HG02588 (cell line): Measurements from ENCODE around the gene TTF2.
"Not testable (repeated sequence)": the region's sequence is repeated elsewhere in the genome, so short reads cannot be mapped to it uniquely, and the experiment has no call there.

ENCODE experiments used
- ATAC-seq: cut with Tn5 transposase; IDR thresholded peaks from one replicate; pipeline ENCODE4 v1.9.1; 2021; ENCODE audit warnings: mild to moderate bottlenecking, moderate library complexity; ENCODE audit not compliant: unreplicated experiment

The TTF2 gene

DNA sequence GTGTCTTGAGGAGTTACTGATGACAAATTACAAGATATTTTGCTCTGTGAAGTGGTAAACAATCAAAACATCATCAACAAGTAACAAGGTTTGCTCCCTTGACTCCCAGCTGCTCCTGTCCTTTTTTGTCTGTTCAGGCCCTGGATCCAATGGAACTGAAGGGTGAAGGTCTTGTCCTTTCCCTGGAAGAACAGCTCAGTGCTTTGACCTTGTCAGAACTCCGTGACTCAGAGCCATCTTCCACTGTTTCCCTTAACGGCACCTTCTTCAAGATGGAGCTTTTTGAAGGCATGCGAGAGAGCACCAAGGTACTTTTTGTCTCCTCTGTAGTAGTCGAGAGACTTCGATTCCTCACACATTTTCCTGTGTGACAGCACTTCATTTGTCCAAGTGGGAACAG is 32.5 kb downstream of the TTF2 start:
- no peak for ATAC-seq

DNA sequence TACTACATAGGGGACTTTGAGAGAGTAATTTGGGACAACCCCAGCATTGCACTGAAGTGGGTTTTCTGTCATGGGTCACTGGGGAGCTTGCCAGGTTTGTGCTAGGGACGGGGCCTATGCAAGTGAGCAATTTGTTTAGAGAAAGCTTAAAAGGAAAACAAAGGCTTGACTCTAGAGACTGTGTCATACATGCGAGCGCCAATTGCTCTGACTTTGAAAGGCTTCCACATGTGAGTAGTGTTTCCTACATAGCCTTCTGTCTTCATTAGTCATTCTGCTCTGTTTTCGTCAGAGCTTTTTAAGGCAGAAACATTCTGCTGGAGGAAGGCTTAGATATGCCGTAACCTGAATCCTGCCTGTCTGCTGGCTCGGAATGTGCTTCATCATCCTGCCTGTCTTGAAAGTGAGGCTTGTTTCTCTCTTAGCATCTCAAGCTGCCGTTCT is 33.0 kb downstream of the TTF2 start:
- ATAC-seq, result no peak

DNA sequence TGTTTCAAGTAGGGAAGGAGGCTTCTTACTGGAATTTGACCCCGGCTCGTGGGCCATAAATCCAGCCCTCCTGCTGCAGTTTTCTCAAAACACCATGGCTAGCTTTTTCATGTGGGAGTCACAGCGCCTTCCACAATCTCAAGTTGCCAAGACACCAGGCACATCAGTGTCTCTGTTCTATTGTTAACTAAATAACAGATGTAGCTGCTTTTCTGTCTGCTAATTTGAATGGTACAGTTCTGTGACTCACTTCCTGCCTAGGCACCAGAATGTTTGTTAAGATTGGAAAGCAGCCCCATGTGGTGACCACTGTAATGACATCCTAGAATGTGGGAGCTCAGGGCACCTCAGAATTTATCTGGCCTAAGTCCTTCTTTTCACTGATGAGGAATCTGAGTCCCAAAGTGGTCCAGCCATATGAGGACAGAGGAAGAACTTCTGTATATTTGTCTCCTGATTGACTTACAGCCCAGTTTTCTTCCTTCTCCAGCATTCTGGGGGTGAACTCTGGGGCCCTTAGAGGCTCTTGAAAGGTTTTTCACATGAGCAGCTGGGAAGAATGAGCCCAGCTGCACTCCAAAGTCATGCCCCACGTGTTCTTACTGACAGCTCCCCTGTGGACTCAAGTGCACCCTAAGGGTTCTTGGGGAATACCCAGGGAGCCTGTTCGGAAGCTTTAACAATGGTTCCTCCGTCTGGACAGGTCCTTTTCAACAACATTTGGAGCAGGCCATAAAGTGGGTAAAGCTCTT is 33.9 kb downstream of the TTF2 start:
- peak; percentile 77 for ATAC-seq

DNA sequence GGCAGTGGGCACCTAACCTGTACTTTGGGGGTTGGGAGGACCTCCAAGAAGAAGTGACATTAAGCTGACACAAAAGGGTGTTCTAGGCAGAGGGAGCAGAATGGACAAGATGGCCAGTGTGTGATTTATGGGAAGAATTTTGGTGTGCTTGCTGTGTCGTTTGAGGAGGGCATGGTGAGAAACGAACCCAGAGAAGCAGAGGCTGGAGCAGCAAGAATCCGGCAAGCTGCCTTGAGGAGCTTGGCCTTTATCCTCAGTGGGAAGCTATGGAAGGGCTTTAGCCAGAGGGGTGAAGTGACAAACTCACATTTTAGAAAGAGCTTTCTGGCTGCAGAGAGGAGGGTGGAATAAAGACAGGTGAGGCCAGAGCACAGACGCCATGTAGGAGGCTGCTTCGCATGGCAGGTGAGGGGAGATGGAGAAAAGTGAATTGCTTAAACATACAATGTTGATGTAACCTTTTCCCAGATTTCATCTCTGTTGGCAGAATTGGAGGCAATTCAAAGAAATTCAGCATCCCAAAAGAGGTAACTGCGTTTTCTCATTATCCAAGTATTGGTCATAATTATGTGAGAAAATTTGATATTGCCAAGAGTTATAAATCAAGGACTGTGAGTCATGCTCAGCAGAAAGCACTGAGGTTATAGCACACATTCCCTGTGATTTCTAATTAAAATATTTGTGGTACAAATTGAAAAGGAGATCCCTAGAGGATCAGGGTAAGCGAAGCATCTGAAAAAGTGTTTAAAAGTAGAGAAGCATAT is 34.9 kb downstream of the TTF2 start:
- no peak for ATAC-seq

DNA sequence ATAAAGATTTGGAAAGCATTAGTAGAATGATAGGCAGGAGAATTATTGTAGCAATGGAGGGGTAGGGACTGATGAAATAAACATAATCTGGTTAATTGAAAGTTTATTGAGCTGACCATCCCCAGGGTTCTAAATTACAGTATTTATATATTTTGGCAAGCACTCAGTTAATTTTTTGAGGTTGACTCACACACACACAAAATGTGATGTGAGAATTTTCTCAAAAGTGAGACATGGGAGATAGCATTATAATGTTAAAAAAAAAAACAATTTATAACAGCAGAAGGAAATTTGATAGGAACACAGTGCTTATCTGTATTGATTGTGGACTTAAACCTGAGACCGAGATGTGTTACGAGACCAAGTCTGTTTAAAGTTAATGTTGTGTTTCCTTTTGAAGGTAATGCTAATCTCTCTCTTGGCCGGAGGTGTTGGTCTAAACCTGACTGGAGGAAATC is 36.9 kb downstream of the TTF2 start:
- no peak for ATAC-seq

DNA sequence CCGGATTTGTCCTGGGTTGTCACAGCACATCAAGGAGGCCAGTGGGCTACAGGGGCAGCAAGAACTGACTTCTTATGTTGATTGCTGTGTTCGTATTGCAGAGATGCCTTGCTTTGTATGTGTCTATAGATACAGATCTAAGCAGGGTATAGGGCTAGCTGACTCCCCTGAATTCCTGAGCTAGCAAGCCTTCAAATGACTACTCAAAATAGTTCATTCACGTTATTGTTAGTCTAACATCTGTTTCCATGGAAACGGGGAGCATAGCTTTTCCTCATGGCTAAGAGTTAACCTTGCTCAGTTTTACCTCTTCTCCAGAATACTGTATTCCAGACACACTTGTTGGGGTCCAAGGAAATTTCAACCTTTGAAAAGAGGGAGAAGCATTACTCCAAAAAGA is 37.3 kb downstream of the TTF2 start:
- ATAC-seq, result no peak

DNA sequence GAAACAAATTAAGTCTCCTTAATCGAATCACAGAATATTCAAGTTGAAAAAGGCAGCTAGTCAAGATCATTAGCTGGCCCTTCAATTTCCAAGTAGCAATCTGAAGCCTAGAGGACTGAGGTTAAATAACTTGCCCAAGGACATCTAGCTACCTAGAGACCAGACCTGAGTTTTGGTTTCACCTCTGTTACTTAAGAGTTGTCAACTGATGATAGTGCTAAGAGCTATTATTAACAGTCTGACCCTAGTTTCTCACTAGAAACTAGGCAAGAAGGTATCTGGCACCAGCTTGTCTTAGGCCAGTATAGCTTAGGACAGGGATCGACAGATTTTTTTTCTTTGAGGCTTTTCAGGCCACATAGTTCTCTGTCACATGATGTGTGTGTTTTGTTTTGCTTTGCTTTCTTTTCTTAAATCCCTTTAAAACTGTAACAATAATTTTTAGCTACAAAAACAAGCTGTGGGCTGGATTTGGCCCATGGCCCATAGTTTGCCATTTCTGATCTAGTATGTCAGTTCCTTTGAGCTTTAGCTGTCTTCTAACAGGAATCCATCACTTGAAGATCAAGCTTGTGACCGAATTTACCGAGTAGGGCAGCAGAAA is 38.3 kb downstream of the TTF2 start:
- ATAC-seq, result no peak

DNA sequence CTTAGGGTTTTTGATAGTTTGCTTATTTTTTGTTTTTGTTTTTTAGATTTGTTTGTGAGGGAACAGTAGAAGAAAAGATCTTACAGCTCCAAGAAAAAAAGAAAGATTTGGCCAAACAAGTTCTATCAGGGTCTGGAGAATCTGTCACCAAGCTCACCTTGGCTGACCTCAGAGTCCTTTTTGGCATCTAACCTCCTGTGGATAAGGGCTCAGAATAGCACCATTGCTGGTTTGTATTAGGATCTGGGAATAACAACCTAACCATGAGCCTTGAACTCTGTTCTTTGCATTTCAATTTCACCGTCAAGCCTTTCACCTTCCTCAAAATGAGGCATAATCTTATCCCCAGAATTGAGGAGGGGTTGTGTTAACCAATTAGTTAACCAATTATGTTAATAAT is 41.2 kb downstream of the TTF2 start:
- no peak for ATAC-seq

DNA sequence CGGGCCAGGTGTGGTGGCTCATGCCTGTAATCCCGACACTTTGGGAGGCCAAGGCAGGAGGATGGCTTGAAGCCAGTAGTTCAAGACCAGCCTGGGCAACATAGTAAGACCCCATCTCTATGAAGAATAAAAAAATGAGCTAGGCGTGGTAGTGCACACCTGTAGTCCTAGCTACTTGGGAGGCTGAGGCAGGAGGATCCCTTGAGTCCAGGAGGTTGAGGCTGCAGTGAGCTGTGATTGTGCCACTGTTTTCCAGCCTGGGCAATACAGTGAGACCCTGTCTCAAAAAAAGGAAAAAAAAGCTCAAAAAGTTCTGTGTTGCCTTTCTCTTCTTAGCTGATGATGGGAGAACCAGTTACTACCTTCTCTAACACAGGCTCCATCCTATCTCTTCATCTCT is 41.7 kb downstream of the TTF2 start:
- not testable (repeated sequence) for ATAC-seq

DNA sequence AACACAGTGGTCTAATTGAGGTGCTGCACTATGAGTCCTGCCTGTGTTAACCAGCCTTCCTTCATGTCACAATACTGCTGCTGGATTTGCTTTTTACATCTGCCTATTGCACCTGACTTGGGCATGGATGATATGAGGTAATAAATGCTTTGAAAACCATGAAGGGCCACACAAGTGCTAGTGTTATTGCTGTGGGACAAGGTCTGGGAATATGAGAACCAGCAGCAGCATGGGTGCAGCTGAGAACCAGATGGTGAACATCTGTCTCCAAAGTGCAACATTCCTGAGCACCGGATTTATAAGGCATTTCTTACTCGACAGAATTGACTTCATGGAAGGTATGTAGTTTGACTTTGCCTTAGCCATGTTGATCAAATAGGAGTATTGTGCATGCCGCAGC is 44.9 kb downstream of the TTF2 start:
- no peak for ATAC-seq

DNA sequence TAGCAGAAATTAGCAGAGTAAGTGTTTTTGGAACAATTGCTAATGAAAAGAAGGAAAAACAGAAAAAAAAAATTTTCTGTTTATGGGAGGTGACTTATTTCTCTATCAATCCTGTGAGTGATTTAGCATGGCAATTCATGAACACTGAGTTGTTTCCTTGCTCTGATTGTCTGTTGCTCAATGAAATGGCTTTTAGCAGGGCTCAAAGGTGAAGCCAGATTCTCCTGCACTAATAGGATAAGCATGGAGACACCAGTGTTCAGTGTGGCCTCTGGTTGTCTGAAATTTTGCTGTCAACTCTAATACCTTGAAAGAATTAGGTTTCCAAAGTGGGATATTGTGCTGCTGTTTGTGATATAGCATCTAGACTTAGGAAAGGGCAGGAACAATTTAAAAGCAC is 45.6 kb downstream of the TTF2 start:
- ATAC-seq, result no peak

DNA sequence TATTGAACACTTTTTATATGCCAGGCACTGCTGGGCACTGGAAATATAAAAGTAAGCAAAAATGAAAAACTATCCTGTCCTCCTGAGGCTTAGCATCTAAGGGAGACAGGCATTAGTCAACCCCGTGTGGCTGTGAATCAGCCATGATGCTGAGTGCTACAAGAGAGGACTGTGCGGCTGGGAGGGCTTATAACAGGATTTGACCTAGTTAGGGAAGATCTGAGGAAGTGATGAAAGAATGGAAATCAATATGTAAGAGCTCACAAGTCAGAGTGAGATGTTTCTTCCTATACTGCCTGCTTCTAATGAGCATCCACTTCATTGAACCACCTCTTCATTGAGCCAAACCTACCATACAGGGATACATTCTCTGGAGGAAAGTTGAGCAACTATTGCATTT is 46.4 kb downstream of the TTF2 start:
- no peak for ATAC-seq

DNA sequence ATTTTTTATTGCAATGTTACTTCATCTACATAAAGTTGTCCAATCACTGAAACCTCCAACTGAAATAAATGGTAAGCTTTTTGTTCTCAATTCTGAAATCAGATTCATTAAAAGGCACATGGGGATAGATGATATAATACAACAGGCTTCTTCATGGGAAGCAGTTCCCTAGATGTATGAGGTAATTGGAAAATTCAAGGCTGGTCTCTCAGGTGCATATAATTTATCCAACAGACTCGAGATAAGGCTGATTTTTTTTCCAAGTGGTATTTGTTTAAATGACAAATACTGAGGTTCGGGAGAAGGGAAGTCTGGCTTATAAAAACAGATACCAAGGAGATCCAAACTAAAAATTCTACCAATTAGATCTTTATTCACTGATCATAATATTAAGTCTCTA is 47.2 kb downstream of the TTF2 start:
- ATAC-seq, result no peak

DNA sequence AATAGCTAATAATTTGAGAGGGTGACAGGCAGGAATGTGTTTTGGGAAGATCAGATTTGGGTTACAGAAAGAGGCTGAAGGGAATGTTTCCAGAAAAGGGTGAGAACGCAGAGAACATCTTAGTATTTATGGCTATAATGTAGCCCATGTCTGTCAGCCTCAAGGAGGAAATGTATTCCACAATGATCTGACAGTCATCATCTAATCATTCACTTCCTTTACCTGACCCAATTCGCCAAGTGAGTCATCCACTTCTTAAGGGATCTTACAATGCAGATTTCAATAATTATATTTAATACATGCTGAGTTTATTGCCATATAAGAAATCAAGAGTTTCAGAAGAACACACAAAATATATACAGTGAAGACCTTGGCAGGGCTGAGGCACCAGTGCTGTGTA is 50.6 kb downstream of the TTF2 start:
- ATAC-seq, result no peak

DNA sequence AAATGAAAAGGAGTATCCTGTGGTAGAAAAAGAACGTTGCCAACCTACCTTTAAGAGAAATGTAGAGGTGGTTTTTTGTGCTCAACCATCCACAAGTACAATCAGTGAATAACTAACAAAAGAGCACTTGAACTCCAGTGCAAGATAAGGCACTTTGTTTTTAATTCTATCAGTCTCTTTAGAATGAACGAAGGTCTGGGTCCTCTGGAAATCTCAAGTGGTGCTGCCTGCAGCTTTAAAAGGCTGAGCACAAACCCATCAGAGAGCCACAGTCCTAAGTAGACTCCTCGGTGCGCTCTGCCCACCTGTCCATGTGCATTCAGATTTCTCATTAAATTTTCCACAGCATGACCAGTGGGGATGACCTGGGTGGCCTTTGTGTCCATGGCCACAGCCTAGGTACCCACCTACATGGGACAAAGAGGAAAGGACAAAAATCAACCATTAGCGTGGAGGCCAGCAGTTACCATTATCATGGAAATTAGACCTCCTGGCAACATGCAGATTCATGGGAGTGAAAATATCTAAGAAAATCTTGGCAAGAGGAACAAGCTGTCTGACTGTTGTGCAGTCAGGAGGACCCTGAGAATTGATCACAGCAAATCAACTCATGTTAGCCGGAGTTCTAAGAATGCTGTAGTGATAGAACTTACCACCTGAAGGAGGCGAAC is 52.1 kb downstream of the TTF2 start:
- ATAC-seq, result no peak

DNA sequence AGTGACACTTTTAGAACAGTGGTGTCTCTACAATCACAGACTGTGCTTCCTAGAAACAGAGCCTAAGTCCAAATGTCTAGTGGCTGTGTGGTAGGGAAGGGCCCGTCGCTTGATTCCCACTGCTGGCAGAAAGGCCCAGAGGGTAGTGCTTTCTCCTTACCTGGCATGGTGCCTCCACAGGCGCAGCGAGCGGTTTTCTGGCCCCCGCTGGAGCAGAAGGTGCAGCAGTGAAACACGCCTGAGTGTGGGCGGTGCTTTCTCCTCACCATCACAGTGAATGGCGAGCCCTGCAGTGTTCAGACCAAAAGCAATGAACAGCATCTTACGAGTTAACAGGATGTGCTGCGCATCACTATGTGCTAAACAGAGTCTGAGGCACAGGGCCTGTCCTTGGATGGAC is 53.1 kb downstream of the TTF2 start:
- ATAC-seq, result no peak

DNA sequence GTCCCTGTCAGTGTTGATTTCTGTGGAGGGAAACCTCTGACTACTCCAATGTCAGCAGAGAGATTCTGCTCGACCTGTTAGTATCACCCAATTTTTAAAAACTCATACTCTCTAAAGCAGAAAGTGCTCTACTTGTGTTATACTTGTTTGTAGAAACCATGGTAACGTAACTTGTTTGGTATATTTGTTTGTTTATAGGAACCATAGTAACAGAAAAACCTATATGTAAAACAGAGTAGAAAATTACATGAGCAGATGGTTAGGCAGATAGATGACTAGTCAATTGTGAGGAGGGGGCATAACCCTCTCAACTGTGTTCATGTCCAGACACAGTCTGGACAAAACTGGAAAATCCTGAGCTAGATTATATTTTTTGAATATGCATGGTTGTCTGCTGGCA is 54.8 kb downstream of the TTF2 start:
- no peak for ATAC-seq

DNA sequence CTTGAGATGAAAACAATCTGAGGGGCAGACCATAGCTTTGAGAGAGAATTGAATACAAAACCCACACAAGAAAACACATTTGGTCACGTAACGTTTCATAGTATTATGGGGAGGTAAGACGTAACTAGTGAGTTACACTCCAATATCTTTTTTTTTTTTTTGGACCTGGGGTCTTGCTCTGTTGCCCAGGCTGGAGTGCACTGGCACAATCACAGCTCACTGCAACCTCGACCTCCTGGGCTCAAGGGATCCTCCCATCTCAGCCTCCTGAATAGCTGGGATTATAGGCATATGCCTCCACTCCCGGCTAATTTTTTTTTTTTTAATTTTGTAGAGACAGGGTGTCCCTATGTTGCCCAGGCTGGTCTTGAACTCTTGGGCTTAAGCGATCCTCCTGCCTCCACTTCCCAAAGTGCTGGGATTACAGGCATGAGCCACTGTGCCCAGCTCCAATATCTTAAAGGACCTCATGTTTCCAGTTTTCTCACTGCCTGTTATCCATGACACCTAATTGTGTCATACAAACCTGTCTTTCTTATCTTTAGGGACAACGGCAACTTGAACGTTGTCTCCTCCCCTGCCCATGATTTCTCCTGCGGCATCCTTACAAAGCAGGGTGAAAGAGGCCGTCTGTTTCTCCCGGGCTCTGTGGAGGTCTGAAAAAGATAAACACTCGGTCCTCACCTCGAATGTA is 56.1 kb downstream of the TTF2 start:
- no peak for ATAC-seq

DNA sequence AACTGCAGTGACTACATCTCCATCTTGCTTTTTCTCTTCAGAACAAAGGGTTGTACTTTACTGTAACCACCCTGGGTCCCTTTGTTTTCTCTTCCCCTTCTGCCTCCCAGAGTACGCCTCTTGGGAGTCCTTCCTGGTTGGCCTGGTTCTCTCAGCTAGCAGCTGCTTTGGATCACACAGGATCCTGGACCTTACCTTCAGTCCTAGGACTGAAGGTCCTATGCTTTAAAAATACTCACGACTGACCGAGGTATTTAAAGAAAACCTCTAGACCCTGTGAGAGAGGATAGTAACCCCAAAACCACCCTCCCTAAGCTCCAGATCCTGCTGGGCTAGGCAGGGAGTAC is 56.6 kb downstream of the TTF2 start:
- ATAC-seq, result no peak

DNA sequence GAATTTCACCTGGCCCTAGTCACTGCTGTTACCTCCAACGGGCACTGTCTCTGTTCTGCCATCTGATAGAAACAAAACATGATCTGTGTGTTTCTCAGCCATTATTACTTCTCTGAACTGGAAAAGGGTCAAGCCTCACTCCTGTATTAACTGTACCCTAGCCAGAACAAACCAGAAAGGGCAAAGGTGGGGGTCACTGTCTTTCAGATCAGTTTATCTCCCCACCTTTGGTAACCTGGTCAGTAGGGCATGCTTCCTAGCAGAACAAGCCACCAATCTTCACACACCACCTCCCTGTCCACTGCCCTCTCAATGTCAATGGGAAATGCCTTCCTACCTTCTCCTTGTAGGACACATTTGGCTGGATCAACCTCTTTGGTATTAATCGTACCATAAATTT is 57.6 kb downstream of the TTF2 start:
- no peak for ATAC-seq

DNA sequence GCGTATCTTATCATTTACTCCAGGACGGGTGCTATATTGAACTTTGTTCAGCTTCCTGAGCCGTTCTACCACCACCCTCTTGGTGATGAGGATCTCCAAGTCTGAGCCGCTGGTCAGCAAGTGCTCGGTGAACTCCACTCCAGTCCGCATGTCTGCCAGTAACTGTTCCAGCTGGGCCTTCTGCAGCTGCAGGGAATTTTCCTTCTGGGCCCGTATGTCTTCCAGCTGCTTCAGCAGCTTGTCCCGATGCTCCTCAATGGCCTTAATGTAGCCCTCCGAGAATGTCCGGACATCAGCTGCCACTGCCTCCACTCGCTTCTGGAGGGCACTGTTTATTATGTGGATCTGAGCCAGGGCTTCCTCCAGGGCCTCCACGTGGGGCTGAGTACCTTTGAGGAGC is 58.0 kb downstream of the TTF2 start:
- no peak for ATAC-seq
